HG02642 (cell line): ENCODE results near the gene MAFF.

Experiments used
- ATAC-seq: cut with Tn5 transposase; IDR thresholded peaks from one replicate; pipeline ENCODE4 v1.9.1; 2021; ENCODE audit warnings: mild to moderate bottlenecking; ENCODE audit not compliant: unreplicated experiment, poor library complexity

MAFF gene

GRCh38 chr22:38203090-38203810 is 1.5 kb downstream of the MAFF start:
- no peak for ATAC-seq

GRCh38 chr22:38203855-38204514 is 2.2 kb downstream of the MAFF start:
- no peak for ATAC-seq

DNA sequence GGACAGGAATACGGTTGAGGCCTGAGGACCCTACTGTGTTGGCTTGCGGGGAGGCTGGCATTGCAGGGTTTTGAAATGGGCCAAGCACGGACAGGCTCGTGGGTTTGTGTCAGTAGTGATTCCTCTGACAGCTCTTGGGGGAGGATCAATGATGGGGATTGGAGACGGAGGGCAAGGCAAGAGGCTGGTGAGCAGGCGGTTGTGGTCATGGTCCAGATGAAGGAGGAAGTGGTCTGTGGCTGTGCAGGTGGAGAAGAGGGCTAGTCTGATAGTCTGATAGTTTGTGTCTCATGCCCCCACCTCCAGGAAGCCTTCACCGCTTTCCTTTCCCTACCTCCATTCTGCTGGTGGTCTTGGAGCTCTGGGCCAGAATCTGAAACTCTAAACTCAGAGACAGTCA is 3.0 kb downstream of the MAFF start:
- ATAC-seq: no peak

- ATAC-seq: no peak
These were observed 3.7 kb downstream of the MAFF start for GRCh38 chr22:38205261-38206128.

- ATAC-seq: no peak
These were observed 6.2 kb downstream of the MAFF start for GRCh38 chr22:38207898-38208432.

GRCh38 chr22:38208551-38208968 is 6.8 kb downstream of the MAFF start:
- no peak for ATAC-seq

DNA sequence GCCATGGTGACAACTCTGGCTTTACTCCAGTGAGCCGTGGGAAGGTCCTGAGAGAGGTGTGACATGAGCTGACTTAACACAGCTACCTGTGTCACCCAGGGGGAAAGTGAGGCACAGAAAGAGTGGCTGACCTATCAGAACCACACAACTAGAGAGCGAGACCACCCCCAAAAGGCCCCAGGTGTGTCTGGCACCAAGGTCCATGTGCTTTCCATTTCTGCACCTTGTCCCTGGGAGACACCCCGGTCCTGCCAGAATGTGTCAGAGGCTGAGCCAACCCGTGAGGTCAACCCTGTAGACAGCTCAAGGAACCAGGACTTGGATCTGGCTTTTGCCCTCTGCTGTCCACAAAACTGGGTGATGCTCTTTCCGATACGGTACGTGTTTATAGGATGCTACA is 9.8 kb downstream of the MAFF start:
- ATAC-seq: no peak

- no peak for ATAC-seq
These were observed 10.6 kb downstream of the MAFF start for GRCh38 chr22:38212442-38212841.

DNA sequence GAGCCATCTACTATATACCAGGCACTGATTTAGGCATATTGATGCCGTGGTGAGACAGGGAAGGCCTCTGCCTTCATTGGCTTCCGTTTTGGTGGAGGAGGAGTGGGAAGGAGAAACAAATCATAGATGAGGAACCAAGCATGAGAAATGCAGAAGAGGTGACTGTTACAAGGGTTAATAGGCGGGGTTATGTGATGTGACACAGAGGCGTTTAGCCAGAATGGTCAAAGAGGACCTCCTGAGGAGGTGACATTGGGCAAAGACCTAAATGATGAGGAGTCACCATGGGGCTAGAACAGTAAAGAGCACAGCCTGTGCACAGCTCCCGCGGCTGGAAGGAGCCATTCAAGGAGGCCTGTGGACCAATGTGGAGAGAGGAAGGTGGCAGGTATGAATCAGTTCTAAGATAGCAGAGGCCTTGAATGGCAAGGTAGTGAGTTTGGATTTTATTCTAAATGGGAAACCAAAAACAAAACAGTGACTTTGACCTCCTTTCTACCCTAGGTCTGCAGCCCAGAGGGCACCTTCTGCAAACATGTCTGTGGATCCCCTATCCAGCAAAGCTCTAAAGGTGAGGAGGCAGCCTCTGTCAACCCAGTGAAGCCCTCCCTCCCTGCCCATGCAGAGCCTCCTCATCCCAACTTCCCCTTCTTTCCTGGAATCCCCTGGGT is 11.7 kb downstream of the MAFF start:
- ATAC-seq: no peak

DNA sequence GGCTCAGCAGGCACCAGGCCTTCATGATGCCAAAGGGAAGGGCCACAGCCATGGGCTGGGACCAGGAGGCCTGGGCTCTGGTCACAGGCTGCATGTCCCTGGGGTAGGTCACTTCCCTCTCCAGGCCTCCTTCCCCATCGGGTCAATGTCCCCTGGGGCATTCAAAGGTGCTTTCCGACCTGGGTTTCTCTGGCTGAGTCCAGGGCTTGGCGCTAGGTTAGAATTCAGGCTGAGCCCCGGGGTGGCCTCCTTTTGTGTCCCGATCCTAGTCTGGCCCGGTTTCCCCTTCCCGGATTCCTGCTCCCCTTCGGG is 12.2 kb downstream of the MAFF start:
- no peak for ATAC-seq

- ATAC-seq: no peak
These were observed 12.7 kb downstream of the MAFF start for GRCh38 chr22:38214302-38215056.

DNA sequence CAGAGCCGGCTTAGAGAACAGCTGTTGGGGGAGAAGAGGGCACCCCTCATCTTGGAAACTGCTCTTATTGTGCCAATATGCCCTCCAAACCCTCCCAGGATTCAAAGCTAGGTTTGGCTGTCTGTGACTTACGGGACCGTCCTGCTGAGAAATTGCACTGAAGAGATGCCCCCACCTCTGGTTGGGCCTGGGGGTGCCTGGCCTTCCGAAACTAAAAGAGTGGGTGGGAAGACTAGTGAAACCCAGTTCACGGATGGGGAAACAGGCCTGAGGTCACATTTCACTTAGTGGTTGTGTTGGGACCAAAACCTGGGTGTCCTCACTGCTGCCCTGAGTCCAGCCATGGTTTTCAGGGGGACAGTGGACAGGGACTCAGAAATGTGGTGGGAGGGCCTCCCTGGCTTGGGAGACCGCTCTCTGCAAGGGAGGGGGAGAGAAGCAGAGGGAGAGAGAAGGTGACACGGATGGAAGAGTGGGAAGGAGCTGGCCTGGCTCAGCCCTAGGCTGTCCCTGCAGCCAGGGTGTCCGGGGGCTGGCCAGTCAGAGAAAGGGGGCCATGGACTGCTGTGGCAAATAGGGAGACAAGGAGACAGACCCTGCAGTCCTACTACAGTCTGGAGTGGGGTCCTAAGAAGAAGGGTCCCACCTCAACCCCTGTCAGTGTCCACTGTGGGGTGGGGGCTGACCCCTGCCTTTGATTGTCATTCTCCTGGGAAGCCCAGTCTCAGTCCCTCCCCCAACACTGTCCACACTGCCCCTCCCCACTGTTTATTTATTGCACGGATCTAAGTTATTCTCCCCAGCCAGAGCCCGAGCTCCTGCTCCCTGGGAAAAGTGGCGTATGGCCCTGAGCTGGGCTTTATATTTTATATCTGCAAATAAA is 13.6 kb downstream of the MAFF start:
- no peak for ATAC-seq

- no peak for ATAC-seq
These were observed 17.1 kb downstream of the MAFF start for GRCh38 chr22:38218661-38219622.

DNA sequence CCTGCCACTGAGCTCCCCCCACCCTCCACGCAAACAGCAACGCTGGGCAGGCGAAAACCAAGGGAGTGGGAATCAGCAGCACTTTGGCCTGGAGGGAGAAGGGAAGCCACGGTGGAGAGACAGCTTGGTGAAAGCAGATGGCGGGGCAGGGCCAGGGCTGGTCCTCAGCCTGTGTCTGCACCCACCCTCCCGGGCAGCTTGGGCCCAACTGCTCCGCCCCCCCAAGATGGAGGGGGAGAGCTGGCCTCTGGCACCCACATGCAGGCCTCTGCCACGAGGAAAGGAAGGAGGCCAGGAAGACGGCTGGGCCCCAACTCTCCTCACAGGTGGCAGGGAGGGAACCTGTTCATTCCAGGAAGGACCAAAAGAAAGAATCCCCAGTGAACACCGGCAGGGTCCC is 17.8 kb downstream of the MAFF start:
- no peak for ATAC-seq

GRCh38 chr22:38220163-38220562 is 18.4 kb downstream of the MAFF start:
- no peak for ATAC-seq

DNA sequence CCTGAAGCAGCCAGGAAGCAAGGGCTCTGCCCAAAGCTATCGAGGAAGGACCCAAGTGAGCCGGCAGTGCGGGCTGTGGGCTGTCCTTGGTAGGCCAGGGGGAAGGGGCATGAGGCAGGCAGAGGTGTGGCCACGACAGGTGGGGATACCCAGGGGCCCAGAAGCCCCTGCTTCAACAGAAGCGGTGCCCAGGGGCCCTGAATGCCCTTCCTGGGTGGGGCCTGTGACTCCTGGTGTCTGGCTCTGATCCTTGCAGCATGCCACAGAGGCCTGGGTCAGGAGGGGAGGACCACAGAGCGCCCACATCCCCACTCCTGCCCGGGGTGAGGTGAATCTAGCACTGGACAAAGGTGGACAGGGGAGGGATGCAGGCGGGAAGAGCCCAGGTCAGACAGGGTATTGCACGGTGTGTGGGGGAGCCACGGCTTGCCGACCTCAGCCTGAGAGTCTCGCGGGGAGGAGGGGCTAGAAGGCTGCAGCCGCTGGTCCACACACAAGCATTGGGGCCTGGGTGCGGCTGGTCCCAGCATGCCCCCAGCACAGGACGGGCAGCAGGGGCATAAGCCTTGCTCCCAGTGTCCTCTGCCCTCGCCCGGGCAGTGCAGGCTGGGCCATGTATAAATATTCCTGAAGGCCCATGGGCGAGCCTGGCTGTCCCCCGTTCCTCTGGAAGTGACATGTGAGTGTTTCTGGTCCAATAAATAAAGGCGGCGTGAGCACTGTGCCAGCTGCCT is 19.0 kb downstream of the MAFF start:
- ATAC-seq: no peak

DNA sequence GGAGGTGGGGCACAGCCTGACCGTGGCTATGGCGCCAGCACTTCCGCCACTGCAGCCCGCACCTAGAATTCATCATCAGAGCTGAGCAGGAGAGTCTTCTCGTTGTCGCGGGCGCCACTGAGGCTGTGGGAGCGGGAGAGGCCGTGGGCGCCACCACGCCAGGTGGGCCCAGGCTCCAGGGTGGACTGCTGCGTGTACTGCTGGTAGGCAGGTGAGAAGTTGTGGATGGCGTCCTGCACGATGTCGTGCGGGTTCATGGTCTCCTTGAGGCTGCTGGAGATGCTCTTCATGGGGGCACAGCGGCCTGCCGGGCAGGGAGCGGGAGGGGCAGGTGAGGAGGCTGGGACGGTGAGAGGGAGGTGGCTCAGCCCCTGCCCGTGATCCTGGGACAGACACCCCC is 19.6 kb downstream of the MAFF start:
- ATAC-seq: no peak
